Measurements from ENCODE around the gene SORT1. TPM values are rescaled to one million over a fixed set of nuclear protein-coding genes. Genes with fewer than 3 reads are reported as not detected.

The SORT1 gene
- total and polyA plus RNA-seq, 4 donors = 1.0 to 10.6 (median 3.4) TPM

DNA sequence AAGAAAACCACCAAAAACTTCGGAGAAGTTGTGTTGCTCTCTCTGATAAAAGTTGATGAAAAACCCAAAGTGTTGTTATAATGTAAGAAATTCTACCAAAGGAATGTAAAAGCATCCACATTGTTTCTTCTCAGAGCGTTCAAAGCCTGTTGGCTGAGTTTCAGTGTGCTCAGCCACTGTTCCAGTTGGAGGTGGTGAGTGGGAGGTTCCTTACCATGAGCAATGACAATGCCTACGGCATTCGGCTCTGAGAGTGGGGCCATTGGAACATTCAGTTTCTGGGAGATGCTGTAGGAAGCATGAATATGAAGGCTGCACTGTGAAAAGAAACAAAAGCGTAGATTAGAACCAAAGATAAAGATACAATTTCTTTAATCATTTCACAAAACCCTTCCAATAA is 70.4 kb downstream of the SORT1 start:
- H3K27me3 ChIP-seq (ENCODE audit: control insufficient read depth in 4 of 4, insufficient read depth in 4 of 4, low read length in 3 of 4) = no peaks in the 10 kb centered on the region
- TF ChIP-seq NR2F2 (IDR thresholded peaks at IDR 0.05) = no peak
- TF ChIP-seq RXRA (IDR thresholded peaks at IDR 0.05) = no peak
- TF ChIP-seq EGR1 (IDR thresholded peaks at IDR 0.05; ENCODE audit: low read depth in 2 of 2) = no peak
- TF ChIP-seq, protein P1, sequence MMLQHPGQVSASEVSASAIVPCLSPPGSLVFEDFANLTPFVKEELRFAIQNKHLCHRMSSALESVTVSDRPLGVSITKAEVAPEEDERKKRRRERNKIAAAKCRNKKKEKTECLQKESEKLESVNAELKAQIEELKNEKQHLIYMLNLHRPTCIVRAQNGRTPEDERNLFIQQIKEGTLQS (IDR thresholded peaks at IDR 0.05) = no peak
- no peak for TF ChIP-seq TAF1 (conservative IDR thresholded peaks at IDR 0.05)
- no peak for TF ChIP-seq SP1 (IDR thresholded peaks at IDR 0.05)
- no peaks in the 10 kb centered on the region for H3K4me1 ChIP-seq (ENCODE audit: control insufficient read depth in 4 of 4, insufficient read depth in 4 of 4, low read length in 3 of 4)
- no peak overlapping the region for H3K4me3 ChIP-seq (ENCODE audit: low read depth in 1 of 3, low read length in 3 of 3)
- no peaks in the 10 kb centered on the region for H3K36me3 ChIP-seq (ENCODE audit: control insufficient read depth in 4 of 4, insufficient read depth in 3 of 4, low read depth in 1 of 4, low read length in 3 of 4)
- H3K9ac ChIP-seq (ENCODE audit: low read depth in 1 of 2, low read length in 2 of 2) = no peak overlapping the region
- no peak overlapping the region for H3K27ac ChIP-seq (ENCODE audit: low read depth in 1 of 2, low read length in 2 of 2)
- DNase-seq (ENCODE audit: low spot score) = no peak
- 91% methylated on average over 5 of the region's 5 CpGs for WGBS
- peaks cover 0 to 9% (median 1%) of the 10 kb centered on the region in 4 donors for H3K9me3 ChIP-seq (ENCODE audit: control insufficient read depth in 4 of 4, low read length in 3 of 4)

DNA sequence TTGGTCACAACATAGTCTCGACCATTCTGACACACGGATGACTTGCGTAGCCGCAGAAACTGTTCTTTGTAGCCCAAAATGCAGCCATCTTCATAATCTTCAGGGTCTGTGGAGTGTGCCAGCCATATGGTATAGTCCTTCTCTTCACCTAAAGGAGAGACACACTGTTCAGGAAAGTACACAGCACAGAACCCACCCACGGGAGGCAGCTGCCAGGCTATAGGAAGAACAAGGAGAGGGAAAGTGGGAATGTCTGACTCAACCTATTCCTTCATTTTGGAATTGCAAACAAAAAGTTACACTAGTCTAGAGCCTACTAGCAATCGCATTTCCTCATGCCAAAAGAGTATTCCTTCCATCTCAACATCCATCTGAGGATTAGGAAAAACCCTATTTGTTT is 74.7 kb downstream of the SORT1 start:
- DNase-seq (ENCODE audit: low spot score) = no peak
- Histone ChIP-seq H3K9ac (ENCODE audit: low read depth in 1 of 2, low read length in 2 of 2) (no peak overlapping the region), H3K4me1 (ENCODE audit: control insufficient read depth in 4 of 4, insufficient read depth in 4 of 4, low read length in 3 of 4) (no peaks in the 10 kb centered on the region), H3K36me3 (ENCODE audit: control insufficient read depth in 4 of 4, insufficient read depth in 3 of 4, low read depth in 1 of 4, low read length in 3 of 4) (no peaks in the 10 kb centered on the region), H3K27me3 (ENCODE audit: control insufficient read depth in 4 of 4, insufficient read depth in 4 of 4, low read length in 3 of 4) (no peaks in the 10 kb centered on the region), H3K4me3 (ENCODE audit: low read depth in 1 of 3, low read length in 3 of 3) (no peak overlapping the region), H3K27ac (ENCODE audit: low read depth in 1 of 2, low read length in 2 of 2) (no peak overlapping the region), H3K9me3 (ENCODE audit: control insufficient read depth in 4 of 4, low read length in 3 of 4) (no peaks in the 10 kb centered on the region)
- TF ChIP-seq YY1 (IDR thresholded peaks at IDR 0.05) (no peak), GABPA (IDR thresholded peaks at IDR 0.05 in 1 of 2, conservative IDR thresholded peaks at IDR 0.05 in 1 of 2) (no peak), HNF4G (IDR thresholded peaks at IDR 0.05) (no peak), HNF4A (conservative IDR thresholded peaks at IDR 0.05) (no peak), FOXA2 (IDR thresholded peaks at IDR 0.05) (no peak), RAD21 (IDR thresholded peaks at IDR 0.05) (no peak), NR2F2 (IDR thresholded peaks at IDR 0.05) (no peak), SP1 (IDR thresholded peaks at IDR 0.05) (no peak), TAF1 (conservative IDR thresholded peaks at IDR 0.05) (no peak), JUND (IDR thresholded peaks at IDR 0.05) (no peak), FOXA1 (IDR thresholded peaks at IDR 0.05) (no peak), RXRA (IDR thresholded peaks at IDR 0.05) (no peak), EGR1 (IDR thresholded peaks at IDR 0.05; ENCODE audit: low read depth in 2 of 2) (no peak)
- TF ChIP-seq, protein P2, sequence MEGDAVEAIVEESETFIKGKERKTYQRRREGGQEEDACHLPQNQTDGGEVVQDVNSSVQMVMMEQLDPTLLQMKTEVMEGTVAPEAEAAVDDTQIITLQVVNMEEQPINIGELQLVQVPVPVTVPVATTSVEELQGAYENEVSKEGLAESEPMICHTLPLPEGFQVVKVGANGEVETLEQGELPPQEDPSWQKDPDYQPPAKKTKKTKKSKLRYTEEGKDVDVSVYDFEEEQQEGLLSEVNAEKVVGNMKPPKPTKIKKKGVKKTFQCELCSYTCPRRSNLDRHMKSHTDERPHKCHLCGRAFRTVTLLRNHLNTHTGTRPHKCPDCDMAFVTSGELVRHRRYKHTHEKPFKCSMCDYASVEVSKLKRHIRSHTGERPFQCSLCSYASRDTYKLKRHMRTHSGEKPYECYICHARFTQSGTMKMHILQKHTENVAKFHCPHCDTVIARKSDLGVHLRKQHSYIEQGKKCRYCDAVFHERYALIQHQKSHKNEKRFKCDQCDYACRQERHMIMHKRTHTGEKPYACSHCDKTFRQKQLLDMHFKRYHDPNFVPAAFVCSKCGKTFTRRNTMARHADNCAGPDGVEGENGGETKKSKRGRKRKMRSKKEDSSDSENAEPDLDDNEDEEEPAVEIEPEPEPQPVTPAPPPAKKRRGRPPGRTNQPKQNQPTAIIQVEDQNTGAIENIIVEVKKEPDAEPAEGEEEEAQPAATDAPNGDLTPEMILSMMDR (IDR thresholded peaks at IDR 0.05; ENCODE audit: low read depth, low read length, missing input control) = no peak
- TF ChIP-seq, protein P1 (IDR thresholded peaks at IDR 0.05) = no peak
- TF ChIP-seq, protein P3, sequence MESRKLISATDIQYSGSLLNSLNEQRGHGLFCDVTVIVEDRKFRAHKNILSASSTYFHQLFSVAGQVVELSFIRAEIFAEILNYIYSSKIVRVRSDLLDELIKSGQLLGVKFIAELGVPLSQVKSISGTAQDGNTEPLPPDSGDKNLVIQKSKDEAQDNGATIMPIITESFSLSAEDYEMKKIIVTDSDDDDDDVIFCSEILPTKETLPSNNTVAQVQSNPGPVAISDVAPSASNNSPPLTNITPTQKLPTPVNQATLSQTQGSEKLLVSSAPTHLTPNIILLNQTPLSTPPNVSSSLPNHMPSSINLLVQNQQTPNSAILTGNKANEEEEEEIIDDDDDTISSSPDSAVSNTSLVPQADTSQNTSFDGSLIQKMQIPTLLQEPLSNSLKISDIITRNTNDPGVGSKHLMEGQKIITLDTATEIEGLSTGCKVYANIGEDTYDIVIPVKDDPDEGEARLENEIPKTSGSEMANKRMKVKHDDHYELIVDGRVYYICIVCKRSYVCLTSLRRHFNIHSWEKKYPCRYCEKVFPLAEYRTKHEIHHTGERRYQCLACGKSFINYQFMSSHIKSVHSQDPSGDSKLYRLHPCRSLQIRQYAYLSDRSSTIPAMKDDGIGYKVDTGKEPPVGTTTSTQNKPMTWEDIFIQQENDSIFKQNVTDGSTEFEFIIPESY (IDR thresholded peaks at IDR 0.05) = no peak
- TF ChIP-seq, protein P4, sequence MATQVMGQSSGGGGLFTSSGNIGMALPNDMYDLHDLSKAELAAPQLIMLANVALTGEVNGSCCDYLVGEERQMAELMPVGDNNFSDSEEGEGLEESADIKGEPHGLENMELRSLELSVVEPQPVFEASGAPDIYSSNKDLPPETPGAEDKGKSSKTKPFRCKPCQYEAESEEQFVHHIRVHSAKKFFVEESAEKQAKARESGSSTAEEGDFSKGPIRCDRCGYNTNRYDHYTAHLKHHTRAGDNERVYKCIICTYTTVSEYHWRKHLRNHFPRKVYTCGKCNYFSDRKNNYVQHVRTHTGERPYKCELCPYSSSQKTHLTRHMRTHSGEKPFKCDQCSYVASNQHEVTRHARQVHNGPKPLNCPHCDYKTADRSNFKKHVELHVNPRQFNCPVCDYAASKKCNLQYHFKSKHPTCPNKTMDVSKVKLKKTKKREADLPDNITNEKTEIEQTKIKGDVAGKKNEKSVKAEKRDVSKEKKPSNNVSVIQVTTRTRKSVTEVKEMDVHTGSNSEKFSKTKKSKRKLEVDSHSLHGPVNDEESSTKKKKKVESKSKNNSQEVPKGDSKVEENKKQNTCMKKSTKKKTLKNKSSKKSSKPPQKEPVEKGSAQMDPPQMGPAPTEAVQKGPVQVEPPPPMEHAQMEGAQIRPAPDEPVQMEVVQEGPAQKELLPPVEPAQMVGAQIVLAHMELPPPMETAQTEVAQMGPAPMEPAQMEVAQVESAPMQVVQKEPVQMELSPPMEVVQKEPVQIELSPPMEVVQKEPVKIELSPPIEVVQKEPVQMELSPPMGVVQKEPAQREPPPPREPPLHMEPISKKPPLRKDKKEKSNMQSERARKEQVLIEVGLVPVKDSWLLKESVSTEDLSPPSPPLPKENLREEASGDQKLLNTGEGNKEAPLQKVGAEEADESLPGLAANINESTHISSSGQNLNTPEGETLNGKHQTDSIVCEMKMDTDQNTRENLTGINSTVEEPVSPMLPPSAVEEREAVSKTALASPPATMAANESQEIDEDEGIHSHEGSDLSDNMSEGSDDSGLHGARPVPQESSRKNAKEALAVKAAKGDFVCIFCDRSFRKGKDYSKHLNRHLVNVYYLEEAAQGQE (IDR thresholded peaks at IDR 0.05) = no peak
- 93% methylated on average over 6 of the region's 6 CpGs for WGBS

All from liver (tissue), 9 donors.